AG04449 (cell line): ENCODE results near the gene BACE1-AS.

Source experiments
- CTCF ChIA-PET: fragments of 350-600 bp; formaldehyde crosslinking; extraction: SDS; loops from one replicate; lab custom pipeline; 2021; ENCODE audit warnings: antibody characterized with exemption; lab: Yijun Ruan, JAX
- POLR2A ChIA-PET: fragments of 400-600, 350-600 bp; formaldehyde crosslinking; extraction: SDS; loops from one replicate; lab custom pipeline; 2020; ENCODE audit warnings: antibody characterized with exemption, inconsistent platforms; lab: Yijun Ruan, JAX
- DNase-seq: peaks from one replicate; pipeline ENCODE4 v3.0.0-alpha.2; 2010; ENCODE audit warnings: low read depth, low spot score
- H3K4me3 ChIP-seq: 2 replicates; pipeline ENCODE4 v1.5.1; 2011; ENCODE audit warnings: low read depth, mild to moderate bottlenecking, control low read depth, low read length
- CTCF ChIP-seq: IDR thresholded peaks from one replicate; pipeline ENCODE4 v1.5.1; 2011; ENCODE audit warnings: mild to moderate bottlenecking, moderate library complexity, low read length, control low read depth, inconsistent platforms; ENCODE audit not compliant: insufficient read depth; ENCODE audit errors: missing control alignments

BACE1-AS gene

GRCh38 chr11:117284053-117284452 lies 7.1 kb upstream of the BACE1-AS start:
- ChIA-PET CTCF (no interaction called here), POLR2A (no interaction called here)
- DNase-seq = no peak
- no peak for TF ChIP-seq CTCF
- H3K4me3 ChIP-seq = no peak overlapping the region

DNA sequence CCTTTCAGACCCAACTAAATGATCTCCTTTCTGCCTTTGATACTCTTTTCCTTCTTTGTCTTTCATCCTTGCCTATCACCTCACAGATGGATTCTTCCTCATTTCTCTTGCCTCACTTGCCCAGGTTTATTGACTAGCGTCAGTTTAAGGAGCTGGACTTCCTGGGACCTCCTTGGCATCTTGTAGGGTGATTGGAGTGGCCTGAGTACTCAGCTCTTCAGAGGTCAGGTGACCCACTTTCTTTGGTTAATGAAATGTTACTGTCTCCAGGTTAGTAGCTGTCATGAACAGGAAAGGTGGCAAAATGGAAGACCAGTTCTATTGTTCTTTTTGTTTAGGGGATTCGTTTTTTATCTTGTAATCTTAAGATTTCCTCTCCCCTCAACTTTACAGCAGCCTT lies 4.6 kb upstream of the BACE1-AS start:
- H3K4me3 ChIP-seq = no peak overlapping the region
- POLR2A ChIA-PET = no interaction called here
- TF ChIP-seq CTCF = no peak
- DNase-seq = no peak
- CTCF ChIA-PET = interaction anchor here (0.8 kb wide), 1 partner anchor 55 kb away, joined by 3 read pairs; the partner anchor contains the start of genes PCSK7 and RNF214

- CTCF ChIA-PET = interaction anchor here (1.2 kb wide), 1 partner anchor 15 kb away, joined by 4 read pairs; no protein-coding TSS in a partner anchor
- POLR2A ChIA-PET = no interaction called here
Observed at GRCh38 chr11:117287668-117288067, 3.5 kb upstream of the BACE1-AS start.

GRCh38 chr11:117289795-117290194 lies 1.4 kb upstream of the BACE1-AS start:
- no peak for TF ChIP-seq CTCF
- no peak for DNase-seq
- ChIA-PET POLR2A (interaction anchor here (0.6 kb wide), 1 partner anchor 474 kb away, joined by 3 read pairs; no protein-coding TSS in a partner anchor), CTCF (no interaction called here)
- H3K4me3 ChIP-seq = no peak overlapping the region

More at GRCh38 chr11:117287668-117288067, 3.5 kb upstream of the BACE1-AS start:
- TF ChIP-seq CTCF = no peak
- no peak for DNase-seq
- no peak overlapping the region for H3K4me3 ChIP-seq

DNA sequence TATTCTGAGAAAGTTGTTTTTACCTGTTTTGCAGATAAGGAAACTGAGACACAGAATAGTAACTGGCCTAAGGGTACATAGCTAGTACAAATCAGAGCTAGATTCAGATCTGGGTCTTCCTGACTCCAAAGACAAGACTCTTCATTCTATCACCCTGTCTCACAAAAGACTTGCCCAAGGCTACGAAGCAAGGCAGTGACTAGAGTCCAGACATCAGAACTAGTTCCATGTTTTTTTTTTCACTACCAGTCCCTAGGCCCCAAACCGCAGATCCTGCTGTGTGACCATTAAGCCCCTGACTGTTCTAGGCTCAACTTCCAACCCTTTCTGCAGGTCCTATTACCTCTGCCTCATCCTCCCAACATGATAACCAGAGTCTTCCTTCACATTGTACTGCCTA lies 1.5 kb downstream of the BACE1-AS start:
- no peak for DNase-seq
- POLR2A ChIA-PET = no interaction called here
- H3K4me3 ChIP-seq = no peak overlapping the region
- CTCF ChIA-PET = no interaction called here
- TF ChIP-seq CTCF = no peak

DNA sequence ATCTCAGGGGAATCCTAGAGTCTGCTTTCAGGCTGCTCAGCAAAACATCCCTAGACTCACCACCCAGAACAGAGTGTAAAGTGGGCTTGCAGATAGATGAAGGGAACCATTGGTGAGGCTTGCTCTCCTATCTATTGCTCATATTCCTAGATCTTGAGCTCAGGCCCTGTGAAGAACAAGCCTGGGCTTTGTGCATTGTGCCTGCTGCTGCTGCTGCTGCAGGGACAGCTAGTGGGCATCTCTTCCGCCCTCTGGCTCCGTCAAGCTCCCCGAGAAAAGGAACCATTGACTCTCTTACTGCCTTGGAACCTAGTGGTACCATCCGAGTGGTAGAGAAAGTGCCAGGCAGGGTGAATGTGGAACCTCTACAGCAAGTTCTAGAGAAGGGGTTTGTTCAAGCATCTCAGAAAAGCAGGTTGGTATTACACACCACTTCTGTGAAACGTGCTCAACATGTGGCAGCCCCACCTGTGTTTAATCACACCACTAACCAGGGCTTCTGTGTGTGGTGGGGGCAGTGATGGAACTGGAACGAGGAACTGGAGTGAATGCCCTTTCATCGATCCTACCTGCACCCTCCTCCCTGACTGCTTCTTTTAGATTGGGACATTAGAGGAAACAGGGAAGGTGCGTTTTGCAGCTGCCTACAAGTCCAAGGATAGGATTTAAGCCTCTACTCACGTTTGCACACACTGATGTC lies 4.4 kb downstream of the BACE1-AS start:
- CTCF ChIA-PET = no interaction called here
- no peak overlapping the region for H3K4me3 ChIP-seq
- TF ChIP-seq CTCF = no peak
- POLR2A ChIA-PET = no interaction called here
- DNase-seq = no peak
